Bronchus fibroblast of lung (primary cell): Measurements from ENCODE around the gene EEF2. TPM values are rescaled to one million over a fixed set of nuclear protein-coding genes. Genes with fewer than 3 reads are reported as not detected.

Experiments
- total RNA-seq: library from RNA; depleted of rRNA; stranded (reverse); fragments of >200 nt; gene quantifications from 2 replicates; pipeline ENCODE4 v1.2.3, GENCODE V29; 2015

EEF2 gene
- 2,452 and 2,593 TPM in 2 replicates for total RNA-seq

GRCh38 chr19:3984908-3985642, at the start of gene EEF2:
EEF2 (minus strand) TSS chr19:3985463; CDS start chr19:3985380, 83 bp downstream.

GRCh38 chr19:4007021-4007835, 22.0 kb upstream of the EEF2 start, which contains the start of gene PIAS4:
PIAS4 (plus strand) TSS chr19:4007736; CDS start chr19:4007761, 25 bp downstream.

GRCh38 chr19:3970808-3971598, 14.3 kb downstream of the EEF2 start, which contains the start of gene DAPK3:
DAPK3 (minus strand) TSS chr19:3971099; CDS start chr19:3969735, 1,364 bp downstream.

DNA sequence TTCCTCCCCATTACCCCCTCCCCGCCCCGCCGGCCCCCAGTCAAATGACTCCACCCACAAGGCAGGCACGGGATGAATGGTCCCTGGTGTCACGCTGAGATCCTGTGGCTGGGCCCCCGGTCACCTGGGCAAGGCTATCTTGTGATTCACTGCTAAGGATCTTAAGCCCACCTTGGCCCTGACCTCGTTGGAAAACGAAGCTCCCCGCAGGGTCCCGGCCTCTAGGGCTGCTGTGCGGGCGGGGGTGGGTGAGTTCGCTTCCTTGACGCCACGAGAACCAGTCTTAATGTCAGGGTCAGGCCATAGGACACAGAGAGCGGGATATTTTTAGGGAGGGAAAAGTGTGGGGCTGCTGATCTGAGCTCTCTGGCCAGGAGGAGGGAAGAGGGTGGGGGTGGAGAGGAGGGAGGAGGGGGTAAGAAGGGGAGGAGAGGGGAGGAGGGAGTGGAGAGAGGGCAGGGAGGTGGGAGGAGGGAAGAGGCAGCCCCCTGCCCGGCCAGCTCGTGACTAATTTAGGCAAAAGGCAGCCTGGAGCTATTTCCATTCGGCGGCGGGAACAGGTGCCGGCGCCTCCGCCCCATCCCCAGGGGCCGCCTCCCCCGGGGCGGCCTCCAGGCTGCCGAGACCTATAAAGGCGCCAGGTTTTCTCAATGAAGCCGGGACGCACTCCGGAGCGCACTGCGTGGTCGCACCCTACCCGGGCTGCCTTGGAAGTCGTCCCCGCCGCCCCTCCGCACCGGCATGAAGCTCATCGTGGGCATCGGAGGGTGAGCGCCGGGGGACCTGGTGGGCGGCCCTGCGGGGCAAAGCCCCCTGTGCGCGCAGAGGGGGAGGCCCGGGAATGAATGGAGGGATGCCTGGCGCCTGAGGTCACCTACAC, 52.1 kb downstream of the EEF2 start, which contains the start of gene NMRK2:
TSS of gene NMRK2 (plus strand) at position 139 of the 880 bp plus-strand sequence. CDS start at position 742, 603 bp downstream.

Other genes with a start within 250 kb of the EEF2 start
- 19.2 and 19.8 TPM in 2 replicates for gene APBA3, start 223.8 kb downstream of the EEF2 start, total RNA-seq
- gene MRPL54, start 222.8 kb downstream of the EEF2 start, total RNA-seq = 92.8 and 93.9 TPM in 2 replicates
- not detected in 2 replicates for gene RAX2, start 213.2 kb downstream of the EEF2 start, total RNA-seq
- not detected in 2 replicates for gene MATK, start 199.1 kb downstream of the EEF2 start, total RNA-seq
- gene ZFR2, start 116.4 kb downstream of the EEF2 start, total RNA-seq = not detected in 2 replicates
- under 0.01 and 0.67 TPM in 2 replicates for gene ATCAY, start 104.8 kb downstream of the EEF2 start, total RNA-seq
- not detected in 2 replicates for gene NMRK2, start 52.4 kb downstream of the EEF2 start, total RNA-seq
- gene DAPK3, start 14.4 kb downstream of the EEF2 start, total RNA-seq = 51.8 and 52.2 TPM in 2 replicates
- 14.3 and 20.5 TPM in 2 replicates for gene PIAS4, start 22.3 kb upstream of the EEF2 start, total RNA-seq
- gene ZBTB7A, start 81.4 kb upstream of the EEF2 start, total RNA-seq = 20.2 and 24.9 TPM in 2 replicates
- gene MAP2K2, start 138.7 kb upstream of the EEF2 start, total RNA-seq = 152 and 158 TPM in 2 replicates
- gene CREB3L3, start 168.2 kb upstream of the EEF2 start, total RNA-seq = not detected in 2 replicates
- 20.2 and 25.4 TPM in 2 replicates for gene SIRT6, start 197.1 kb upstream of the EEF2 start, total RNA-seq
- 0.15 and 2.0 TPM in 2 replicates for gene ANKRD24, start 197.2 kb upstream of the EEF2 start, total RNA-seq
- 0.34 TPM in 1 of 2 replicates, not detected in the other for gene EBI3, start 244.1 kb upstream of the EEF2 start, total RNA-seq